Measurements from ENCODE around the gene PSMB2.
"Not testable (repeated sequence)": the region's sequence is repeated elsewhere in the genome, so short reads cannot be mapped to it uniquely, and the experiment has no call there.

Gene PSMB2

GRCh38 chr1:35641233-35641866 is at the start of gene PSMB2:
PSMB2 (minus strand) TSS chr1:35641526; CDS start chr1:35641432, 94 bp downstream.
- DNase-seq: peak; percentile 96

- no peak for DNase-seq
Measured at GRCh38 chr1:35691080-35691479, 49.8 kb upstream of the PSMB2 start.

GRCh38 chr1:35690103-35690502 is 48.8 kb upstream of the PSMB2 start:
- not testable (repeated sequence) for DNase-seq

GRCh38 chr1:35688161-35688560 is 46.8 kb upstream of the PSMB2 start:
- DNase-seq: no peak

- DNase-seq: no peak
Measured at GRCh38 chr1:35683012-35683411, 41.7 kb upstream of the PSMB2 start.

GRCh38 chr1:35680271-35680670 is 38.9 kb upstream of the PSMB2 start:
- no peak for DNase-seq

- DNase-seq: no peak
Measured at GRCh38 chr1:35675773-35676172, 34.4 kb upstream of the PSMB2 start.

GRCh38 chr1:35674111-35674510 is 32.8 kb upstream of the PSMB2 start:
- no peak for DNase-seq

GRCh38 chr1:35672116-35672515 is 30.8 kb upstream of the PSMB2 start:
- no peak for DNase-seq

GRCh38 chr1:35668506-35668905 is 27.2 kb upstream of the PSMB2 start:
- DNase-seq: no peak

- DNase-seq: no peak
Measured at GRCh38 chr1:35666916-35667315, 25.6 kb upstream of the PSMB2 start.

- DNase-seq: no peak
Measured at GRCh38 chr1:35666216-35666615, 24.9 kb upstream of the PSMB2 start.

- DNase-seq: no peak
Measured at GRCh38 chr1:35663434-35663833, 22.1 kb upstream of the PSMB2 start.

- no peak for DNase-seq
Measured at GRCh38 chr1:35661474-35661795, 20.1 kb upstream of the PSMB2 start.

GRCh38 chr1:35660581-35661473 is 19.5 kb upstream of the PSMB2 start:
- DNase-seq: peak; percentile 63

GRCh38 chr1:35659589-35659988 is 18.3 kb upstream of the PSMB2 start:
- no peak for DNase-seq

GRCh38 chr1:35657851-35658250 is 16.5 kb upstream of the PSMB2 start:
- DNase-seq: no peak

- no peak for DNase-seq
Measured at GRCh38 chr1:35656863-35657232, 15.5 kb upstream of the PSMB2 start.

GRCh38 chr1:35656148-35656862 is 15.0 kb upstream of the PSMB2 start:
- DNase-seq: peak; percentile 33

GRCh38 chr1:35655196-35655595 is 13.9 kb upstream of the PSMB2 start:
- no peak for DNase-seq

GRCh38 chr1:35650416-35650815 is 9.1 kb upstream of the PSMB2 start:
- DNase-seq: no peak

GRCh38 chr1:35646043-35646442 is 4.7 kb upstream of the PSMB2 start:
- no peak for DNase-seq

- no peak for DNase-seq
Measured at GRCh38 chr1:35644204-35644603, 2.9 kb upstream of the PSMB2 start.

GRCh38 chr1:35642471-35642955 is 1.2 kb upstream of the PSMB2 start:
- peak; percentile 18 for DNase-seq

Data from fibroblast of skin of right biceps (primary cell).